ENCODE data around the gene FRYL.

Gene FRYL

GRCh38 chr4:48799157-48799556 lies 19.1 kb upstream of the FRYL start:
- Histone ChIP-seq H3K9ac (ENCODE audit: low read depth, low read length, poor library complexity, severe bottlenecking) (no peak overlapping the region), H3K36me3 (ENCODE audit: insufficient read depth, low read length) (no peaks in the 10 kb centered on the region), H3K27me3 (ENCODE audit: insufficient read depth, low read length, poor library complexity, severe bottlenecking) (no peaks in the 10 kb centered on the region), H3K4me3 (ENCODE audit: low read length, poor library complexity, severe bottlenecking) (no peak overlapping the region), H3K79me2 (ENCODE audit: insufficient read depth, low read length) (no peaks in the 10 kb centered on the region), H2AFZ (ENCODE audit: low read length) (no peak overlapping the region), H3K4me2 (ENCODE audit: low read depth, low read length, poor library complexity, severe bottlenecking) (no peak overlapping the region), H4K20me1 (ENCODE audit: insufficient read depth, low read length, poor library complexity, severe bottlenecking) (no peaks in the 10 kb centered on the region), H3K4me1 (ENCODE audit: insufficient read depth, low read length, poor library complexity, severe bottlenecking) (no peaks in the 10 kb centered on the region), H3K9me3 (ENCODE audit: insufficient read depth, low read depth, low read length) (no peaks in the 10 kb centered on the region), H3F3A (ENCODE audit: low read depth) (no peaks in the 10 kb centered on the region), H3K9me2 (replicated peaks; ENCODE audit: low read depth, low read length) (no peaks in the 10 kb centered on the region)
- TF ChIP-seq EZH2phosphoT487 (IDR thresholded peaks at IDR 0.05; ENCODE audit: borderline replicate concordance) (no peak), CTCF (conservative IDR thresholded peaks at IDR 0.05; ENCODE audit: low read length) (no peak)

- H3K4me2 ChIP-seq (ENCODE audit: low read depth, low read length, poor library complexity, severe bottlenecking) = no peak overlapping the region
- no peaks in the 10 kb centered on the region for H3K9me3 ChIP-seq (ENCODE audit: insufficient read depth, low read depth, low read length)
- H3K4me1 ChIP-seq (ENCODE audit: insufficient read depth, low read length, poor library complexity, severe bottlenecking) = no peaks in the 10 kb centered on the region
- TF ChIP-seq EZH2phosphoT487 (IDR thresholded peaks at IDR 0.05; ENCODE audit: borderline replicate concordance) (no peak), CTCF (conservative IDR thresholded peaks at IDR 0.05; ENCODE audit: low read length) (no peak)
- no peaks in the 10 kb centered on the region for H3K9me2 ChIP-seq (replicated peaks; ENCODE audit: low read depth, low read length)
- no peaks in the 10 kb centered on the region for H3K79me2 ChIP-seq (ENCODE audit: insufficient read depth, low read length)
- no peak overlapping the region for H3K4me3 ChIP-seq (ENCODE audit: low read length, poor library complexity, severe bottlenecking)
- no peaks in the 10 kb centered on the region for H4K20me1 ChIP-seq (ENCODE audit: insufficient read depth, low read length, poor library complexity, severe bottlenecking)
- H3K36me3 ChIP-seq (ENCODE audit: insufficient read depth, low read length) = no peaks in the 10 kb centered on the region
- H2AFZ ChIP-seq (ENCODE audit: low read length) = no peak overlapping the region
- no peaks in the 10 kb centered on the region for H3F3A ChIP-seq (ENCODE audit: low read depth)
- H3K27me3 ChIP-seq (ENCODE audit: insufficient read depth, low read length, poor library complexity, severe bottlenecking) = no peaks in the 10 kb centered on the region
- no peak overlapping the region for H3K9ac ChIP-seq (ENCODE audit: low read depth, low read length, poor library complexity, severe bottlenecking)
Measured at GRCh38 chr4:48798117-48798516, 18.0 kb upstream of the FRYL start.

- Histone ChIP-seq H3K4me2 (ENCODE audit: low read depth, low read length, poor library complexity, severe bottlenecking) (no peak overlapping the region), H3K4me1 (ENCODE audit: insufficient read depth, low read length, poor library complexity, severe bottlenecking) (no peaks in the 10 kb centered on the region), H3K79me2 (ENCODE audit: insufficient read depth, low read length) (no peaks in the 10 kb centered on the region), H4K20me1 (ENCODE audit: insufficient read depth, low read length, poor library complexity, severe bottlenecking) (no peaks in the 10 kb centered on the region), H3K9ac (ENCODE audit: low read depth, low read length, poor library complexity, severe bottlenecking) (no peak overlapping the region), H3K27me3 (ENCODE audit: insufficient read depth, low read length, poor library complexity, severe bottlenecking) (no peaks in the 10 kb centered on the region), H3F3A (ENCODE audit: low read depth) (no peaks in the 10 kb centered on the region), H2AFZ (ENCODE audit: low read length) (no peak overlapping the region), H3K36me3 (ENCODE audit: insufficient read depth, low read length) (no peaks in the 10 kb centered on the region), H3K9me2 (replicated peaks; ENCODE audit: low read depth, low read length) (no peaks in the 10 kb centered on the region), H3K9me3 (ENCODE audit: insufficient read depth, low read depth, low read length) (no peaks in the 10 kb centered on the region), H3K4me3 (ENCODE audit: low read length, poor library complexity, severe bottlenecking) (no peak overlapping the region)
- TF ChIP-seq CTCF (conservative IDR thresholded peaks at IDR 0.05; ENCODE audit: low read length) (no peak), EZH2phosphoT487 (IDR thresholded peaks at IDR 0.05; ENCODE audit: borderline replicate concordance) (no peak)
Measured at GRCh38 chr4:48796927-48797679, 17.0 kb upstream of the FRYL start.

Data from Loucy (cell line).